NCI-H187 treated with DMSO at 0.1 percent for 48 hours (cell line): Measurements from ENCODE around the gene HAPLN2.
"Not testable (repeated sequence)": the region's sequence is repeated elsewhere in the genome, so short reads cannot be mapped to it uniquely, and the experiment has no call there.

Experiments
- DNase-seq: peaks from one replicate; lab custom pipeline; 2025; lab: John Stamatoyannopoulos, UW

HAPLN2 gene

GRCh38 chr1:156618853-156619581 is at the start of gene HAPLN2:
Gene HAPLN2, plus strand, starts transcription at chr1:156619415. Its CDS starts 4,076 bp downstream, at chr1:156623491.
- DNase-seq: no peak

- DNase-seq: no peak
These were observed 47.9 kb upstream of the HAPLN2 start for GRCh38 chr1:156571261-156571852.

GRCh38 chr1:156571919-156572662 is 47.1 kb upstream of the HAPLN2 start, which contains the start of gene IQGAP3:
Gene IQGAP3, minus strand, starts transcription at chr1:156572565. Its CDS starts 36 bp downstream, at chr1:156572529.
- DNase-seq: peak; percentile 53

GRCh38 chr1:156572663-156573018 is 46.6 kb upstream of the HAPLN2 start:
- DNase-seq: no peak

GRCh38 chr1:156574039-156574633 is 45.1 kb upstream of the HAPLN2 start:
- no peak for DNase-seq

GRCh38 chr1:156577550-156577949 is 41.7 kb upstream of the HAPLN2 start:
- no peak for DNase-seq

GRCh38 chr1:156578055-156578454 is 41.2 kb upstream of the HAPLN2 start:
- no peak for DNase-seq

- no peak for DNase-seq
These were observed 39.7 kb upstream of the HAPLN2 start, which contains the start of gene TTC24 for GRCh38 chr1:156579472-156579871. Gene TTC24, plus strand, starts transcription at chr1:156579723. Its CDS starts 1,642 bp downstream, at chr1:156581365.

- no peak for DNase-seq
These were observed 37.4 kb upstream of the HAPLN2 start for GRCh38 chr1:156581661-156582387.

GRCh38 chr1:156582388-156583017 is 36.7 kb upstream of the HAPLN2 start:
- DNase-seq: no peak

GRCh38 chr1:156583821-156584622 is 35.2 kb upstream of the HAPLN2 start:
- peak; percentile 83 for DNase-seq

- no peak for DNase-seq
These were observed 34.4 kb upstream of the HAPLN2 start for GRCh38 chr1:156584813-156585212.

GRCh38 chr1:156586323-156586722 is 32.9 kb upstream of the HAPLN2 start:
- no peak for DNase-seq

- DNase-seq: no peak
These were observed 32.2 kb upstream of the HAPLN2 start for GRCh38 chr1:156586892-156587477.

- not testable (repeated sequence) for DNase-seq
These were observed 31.3 kb upstream of the HAPLN2 start for GRCh38 chr1:156587927-156588326.

GRCh38 chr1:156589546-156589945 is 29.7 kb upstream of the HAPLN2 start:
- DNase-seq: no peak

- DNase-seq: no peak
These were observed 28.7 kb upstream of the HAPLN2 start for GRCh38 chr1:156590326-156591180.

- no peak for DNase-seq
These were observed 28.1 kb upstream of the HAPLN2 start for GRCh38 chr1:156591181-156591431.

GRCh38 chr1:156591432-156592157 is 27.6 kb upstream of the HAPLN2 start, which contains the start of gene NAXE:
Gene NAXE, plus strand, starts transcription at chr1:156591776. Its CDS starts 29 bp downstream, at chr1:156591805.
- peak; percentile 27 for DNase-seq
